Renal cortex interstitium (tissue), 11 donors: Measurements from ENCODE around the gene FUZ. TPM values are rescaled to one million over a fixed set of nuclear protein-coding genes. Genes with fewer than 3 reads are reported as not detected.

Experiments used
- DNase-seq, 11 donors: peaks; one replicate each; pipeline ENCODE4 v3.0.0-alpha.2; 2013; ENCODE audit warnings: low read depth in 9 of 11, low spot score in 4 of 11; ENCODE audit errors: extremely low read depth in 1 of 11
- polyA plus RNA-seq, 3 donors: library from polyadenylated mRNA; unstranded; fragments of 120-200 nt; gene quantifications; one replicate each; pipeline ENCODE4 v1.2.1, GENCODE V29; 2013; ENCODE audit not compliant: insufficient read length in 3 of 3

FUZ gene
- polyA plus RNA-seq, 3 donors = 35.6 to 42.1 (median 38.4) TPM

DNA sequence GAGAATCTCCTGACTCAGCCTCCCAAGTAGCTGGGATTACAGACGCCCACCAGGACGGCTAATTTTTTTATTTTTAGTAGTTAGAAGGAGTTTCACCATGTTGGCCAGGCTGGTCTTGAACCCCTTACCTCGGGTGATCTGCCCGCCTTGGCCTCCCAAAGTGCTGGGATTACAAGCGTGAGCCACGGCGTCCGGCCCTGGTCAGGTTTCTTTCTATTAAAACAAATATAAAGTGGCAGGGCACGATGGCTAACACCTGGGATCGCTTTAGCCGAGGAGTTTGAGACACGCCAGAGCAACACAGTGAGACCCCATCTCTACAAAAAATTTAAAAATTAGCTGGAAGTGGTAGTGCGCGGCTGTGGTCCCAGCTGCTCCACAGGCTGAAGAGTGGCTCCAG is 3.5 kb upstream of the FUZ start:
- no peak for DNase-seq

DNA sequence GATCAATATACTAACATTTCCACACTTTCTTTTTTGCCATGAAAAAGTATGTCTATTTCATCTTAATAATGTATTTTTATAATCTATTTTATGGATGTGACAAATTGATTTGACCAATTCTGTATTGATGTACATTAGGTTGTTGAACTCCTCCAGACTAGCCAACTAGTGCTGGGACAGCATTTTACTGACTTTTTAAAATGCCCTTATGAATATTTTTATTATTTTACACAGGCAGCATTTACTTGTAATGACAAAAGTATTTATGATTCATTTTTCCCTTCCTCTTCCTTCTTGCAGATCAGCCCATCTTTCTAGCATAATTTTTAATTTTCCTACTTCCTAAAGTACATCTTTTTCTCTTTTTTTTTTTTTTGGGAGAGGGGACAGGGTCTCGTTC is 918 bp upstream of the FUZ start:
- DNase-seq = no peak

DNA sequence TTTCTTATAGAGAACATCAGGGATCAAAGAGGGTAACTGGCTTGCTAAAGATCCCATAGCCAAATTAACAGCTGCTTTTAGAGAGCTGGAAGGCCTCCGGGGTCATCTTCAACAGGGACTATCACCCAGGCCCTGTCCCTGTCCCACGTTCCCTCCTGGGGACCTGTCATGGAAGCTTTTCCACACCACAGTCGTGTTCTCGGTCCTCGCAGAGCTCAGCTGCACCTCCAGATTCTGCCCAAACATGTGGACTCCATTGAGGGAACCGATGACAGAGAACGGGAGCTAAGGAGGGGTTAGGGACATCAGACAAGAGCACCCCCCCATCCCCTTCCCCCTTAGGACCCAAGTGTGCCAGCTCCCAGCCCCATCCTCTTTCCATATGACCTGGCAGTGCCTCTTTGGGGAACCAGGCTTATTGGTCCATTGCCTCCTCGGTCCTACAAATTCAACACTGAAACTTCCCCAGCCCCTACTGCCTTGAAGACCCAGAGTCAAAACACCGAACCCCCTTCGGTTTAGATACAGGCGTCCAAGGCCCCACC is 568 bp downstream of the FUZ start:
- DNase-seq = no peak

GRCh38 chr19:49811328-49811727 is 1.8 kb downstream of the FUZ start:
- no peak for DNase-seq

- DNase-seq = no peak
Measured at GRCh38 chr19:49809941-49810389, 3.1 kb downstream of the FUZ start.

GRCh38 chr19:49809160-49809940 is 3.7 kb downstream of the FUZ start:
- no peak for DNase-seq

DNA sequence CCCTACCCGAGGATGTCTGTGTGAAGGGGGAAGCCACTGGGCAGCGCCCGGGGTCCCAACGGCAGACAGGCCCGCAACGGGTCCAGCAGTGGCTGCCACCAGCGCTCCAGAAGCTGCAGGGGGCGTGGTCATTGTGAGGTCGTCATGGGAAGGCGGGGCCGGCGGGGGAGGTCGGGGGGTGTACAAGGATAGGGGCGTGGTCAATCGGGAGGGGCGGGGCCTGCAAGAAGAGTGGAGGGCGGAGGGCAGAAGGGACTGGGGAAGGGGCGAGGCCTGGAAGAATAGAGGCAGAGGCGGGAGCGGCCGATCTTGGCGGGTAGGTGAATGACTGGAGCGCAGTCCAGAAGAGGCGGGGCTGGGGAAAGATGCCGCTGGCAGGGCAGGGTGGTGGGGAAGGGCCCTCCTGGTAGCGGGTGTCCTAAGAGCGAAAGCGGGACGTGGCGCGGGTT is 4.4 kb downstream of the FUZ start:
- peak in 10 of 11 donors; percentile 72 to 91 (median 86) for DNase-seq

DNA sequence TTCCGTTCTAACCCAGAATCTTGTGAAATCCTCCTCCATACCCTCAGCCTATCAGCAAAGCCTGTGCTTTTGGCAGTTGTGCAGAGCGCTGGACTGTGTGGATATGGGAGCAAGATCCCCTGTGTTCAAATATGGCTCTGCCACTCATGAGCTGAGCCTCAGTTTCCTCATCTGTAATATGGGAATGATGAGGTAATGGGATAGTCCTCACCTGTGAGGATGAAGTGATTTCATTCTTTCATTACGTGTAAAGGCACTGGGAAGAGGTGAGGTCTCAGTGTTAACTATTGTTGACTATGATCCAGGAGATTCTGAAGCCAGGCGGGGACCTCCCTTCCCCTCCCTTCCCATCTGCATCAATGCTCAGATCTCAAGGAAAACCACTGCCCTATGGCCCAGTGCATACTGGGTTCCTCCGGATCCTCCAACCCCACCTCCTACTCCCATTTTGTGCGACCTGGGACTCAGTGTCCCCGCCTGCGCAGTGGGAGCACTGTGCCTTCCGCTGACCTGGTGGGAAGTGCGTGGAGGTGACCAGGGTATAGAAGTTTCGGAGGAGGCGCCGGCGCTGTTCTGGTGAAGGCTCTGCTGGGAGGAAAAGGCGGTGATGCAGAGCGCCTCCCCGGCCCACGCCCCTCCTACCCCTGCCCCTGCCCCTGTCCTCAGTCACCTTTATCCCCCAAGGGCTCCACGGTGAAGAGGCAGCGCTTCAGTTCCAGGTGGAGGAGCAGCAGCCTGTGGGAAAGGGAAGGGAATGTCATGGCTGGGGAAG is 5.0 kb downstream of the FUZ start:
- no peak for DNase-seq

DNA sequence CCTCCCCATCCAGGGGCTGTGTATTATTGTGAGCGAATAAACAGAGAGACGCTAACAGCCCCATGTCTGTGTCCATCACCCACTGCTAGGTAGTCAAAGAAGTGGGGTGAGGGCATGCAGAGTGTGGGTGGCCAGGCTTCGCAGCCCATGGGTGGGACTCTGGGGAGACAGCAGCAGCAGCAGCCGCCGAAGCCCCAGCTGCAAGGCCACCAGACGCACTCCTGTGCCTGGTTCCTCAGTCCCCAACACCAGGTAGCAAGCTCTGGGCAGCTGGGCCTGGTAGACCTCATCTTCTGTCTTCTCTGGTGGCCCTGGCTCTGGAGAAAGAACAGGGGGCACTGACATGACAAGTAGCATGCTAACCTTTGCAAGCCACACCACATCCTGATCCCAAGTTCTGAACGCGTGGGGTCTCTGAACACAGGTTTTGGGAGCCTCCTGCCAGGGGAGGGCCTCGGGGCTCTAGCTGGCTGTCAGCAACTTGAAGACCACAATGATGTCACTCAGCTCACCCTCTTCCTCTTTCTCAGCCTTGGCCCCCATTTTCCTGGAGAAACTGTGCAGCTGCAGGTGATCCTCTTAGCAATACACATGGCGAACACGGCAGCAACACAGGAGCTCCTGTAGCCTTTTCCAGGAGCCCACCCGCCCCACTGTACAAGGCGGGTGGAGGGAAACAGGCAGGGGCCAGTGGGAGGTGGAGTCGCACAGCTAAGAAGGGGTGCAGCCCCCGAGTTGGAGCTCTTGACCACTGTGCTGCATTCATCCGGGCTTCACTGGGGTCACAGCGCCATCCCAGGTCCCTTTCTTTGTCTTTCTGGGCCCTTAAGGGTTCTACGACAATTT is 5.8 kb downstream of the FUZ start:
- no peak for DNase-seq

- no peak for DNase-seq
Measured at GRCh38 chr19:49806620-49806959, 6.5 kb downstream of the FUZ start.

DNA sequence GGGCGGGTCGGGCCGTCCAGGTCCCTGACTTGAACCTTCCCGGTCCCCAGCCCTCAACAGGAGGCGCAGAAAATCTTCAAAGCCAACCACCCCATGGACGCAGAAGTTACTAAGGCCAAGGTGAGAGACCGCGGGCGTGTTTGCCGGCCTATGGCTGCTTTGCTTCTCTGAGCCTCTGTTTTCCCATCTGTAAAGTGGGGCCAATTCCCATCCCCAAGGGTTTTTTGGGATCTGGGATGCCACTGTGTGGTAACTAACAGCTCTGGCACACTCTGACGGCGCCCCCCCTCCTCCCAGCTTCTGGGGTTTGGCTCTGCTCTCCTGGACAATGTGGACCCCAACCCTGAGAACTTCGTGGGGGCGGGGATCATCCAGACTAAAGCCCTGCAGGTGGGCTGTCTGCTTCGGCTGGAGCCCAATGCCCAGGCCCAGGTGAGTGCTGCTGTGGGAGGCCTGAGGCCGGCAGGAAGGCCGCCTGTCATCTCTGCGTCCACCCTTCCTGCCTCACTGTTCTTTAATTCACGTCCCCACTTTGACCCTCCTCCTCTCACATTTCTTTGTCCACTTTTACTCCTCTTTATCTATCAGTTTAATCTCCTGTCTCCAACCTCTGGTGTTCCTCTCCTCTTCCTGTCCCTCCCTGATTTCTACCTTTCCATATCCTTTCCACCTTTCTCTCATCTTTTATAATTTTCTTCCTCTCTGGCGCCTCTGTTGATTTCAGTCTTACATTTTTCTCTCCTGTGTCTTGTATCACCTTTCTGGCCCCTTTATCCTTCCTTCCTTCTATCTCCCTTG is 7.1 kb downstream of the FUZ start:
- DNase-seq = no peak

- no peak for DNase-seq
Measured at GRCh38 chr19:49803529-49803856, 9.6 kb downstream of the FUZ start.

DNA sequence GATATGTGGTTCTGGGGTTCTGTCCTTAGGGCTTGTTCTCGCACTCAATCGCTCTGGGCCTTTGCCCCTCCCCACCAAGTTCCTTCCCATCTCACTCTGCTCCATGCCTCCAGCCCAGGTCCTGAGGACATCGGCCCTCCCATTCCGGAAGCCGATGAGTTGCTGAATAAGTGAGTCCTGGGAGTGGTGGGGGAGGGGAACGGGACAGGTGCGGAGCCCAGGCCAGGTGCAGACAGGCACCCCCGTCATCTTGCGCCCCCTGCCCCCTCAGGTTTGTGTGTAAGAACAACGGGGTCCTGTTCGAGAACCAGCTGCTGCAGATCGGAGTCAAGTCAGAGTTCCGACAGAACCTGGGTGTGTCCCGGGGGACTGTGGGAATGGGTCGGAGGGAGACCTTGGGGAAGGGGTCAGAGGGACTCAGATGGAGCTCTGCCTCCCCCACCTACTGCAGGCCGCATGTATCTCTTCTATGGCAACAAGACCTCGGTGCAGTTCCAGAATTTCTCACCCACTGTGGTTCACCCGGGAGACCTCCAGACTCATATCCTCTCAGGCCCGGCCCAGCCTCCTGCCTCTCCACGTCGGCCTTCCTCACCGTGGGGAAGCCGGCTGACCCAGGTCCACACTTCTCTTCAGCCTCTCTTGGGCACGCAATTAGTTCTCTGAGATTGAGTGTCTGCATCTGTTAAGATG is 10.1 kb downstream of the FUZ start:
- no peak for DNase-seq

DNA sequence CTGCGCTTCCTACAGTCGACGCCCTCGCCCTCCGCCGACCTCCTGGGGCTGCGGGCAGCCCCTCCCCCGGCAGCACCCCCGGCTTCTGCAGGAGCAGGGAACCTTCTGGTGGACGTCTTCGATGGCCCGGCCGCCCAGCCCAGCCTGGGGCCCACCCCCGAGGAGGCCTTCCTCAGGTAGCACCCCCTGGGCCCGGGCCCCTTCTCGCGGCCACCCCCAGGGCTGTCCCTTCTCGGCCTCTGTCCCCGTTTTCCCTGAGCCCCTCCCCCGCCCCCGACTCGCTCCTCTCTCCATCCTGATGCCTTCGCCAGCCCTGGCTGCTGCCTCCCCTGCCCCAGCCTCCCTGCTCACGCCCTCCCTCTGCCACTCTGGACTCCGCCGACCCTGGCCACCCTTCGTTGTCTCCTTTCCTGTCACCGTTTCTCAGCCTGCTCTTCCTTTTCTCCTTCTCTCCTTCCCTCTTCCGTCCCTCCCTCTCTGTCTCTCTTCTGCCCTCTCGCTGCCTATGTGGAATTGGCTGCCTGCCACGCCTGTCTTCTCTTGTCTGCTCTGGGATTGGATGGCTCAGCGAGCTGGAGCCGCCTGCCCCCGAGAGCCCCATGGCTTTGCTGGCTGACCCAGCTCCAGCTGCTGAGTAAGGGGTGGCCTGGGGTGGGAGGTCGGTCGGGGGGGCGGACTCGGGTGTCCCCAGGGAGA is 11.0 kb downstream of the FUZ start:
- peak; percentile 66 to 91 (median 84) for DNase-seq

GRCh38 chr19:49801401-49801888 is 11.6 kb downstream of the FUZ start:
- no peak for DNase-seq

- DNase-seq = no peak
Measured at GRCh38 chr19:49800771-49801170, 12.3 kb downstream of the FUZ start.

DNA sequence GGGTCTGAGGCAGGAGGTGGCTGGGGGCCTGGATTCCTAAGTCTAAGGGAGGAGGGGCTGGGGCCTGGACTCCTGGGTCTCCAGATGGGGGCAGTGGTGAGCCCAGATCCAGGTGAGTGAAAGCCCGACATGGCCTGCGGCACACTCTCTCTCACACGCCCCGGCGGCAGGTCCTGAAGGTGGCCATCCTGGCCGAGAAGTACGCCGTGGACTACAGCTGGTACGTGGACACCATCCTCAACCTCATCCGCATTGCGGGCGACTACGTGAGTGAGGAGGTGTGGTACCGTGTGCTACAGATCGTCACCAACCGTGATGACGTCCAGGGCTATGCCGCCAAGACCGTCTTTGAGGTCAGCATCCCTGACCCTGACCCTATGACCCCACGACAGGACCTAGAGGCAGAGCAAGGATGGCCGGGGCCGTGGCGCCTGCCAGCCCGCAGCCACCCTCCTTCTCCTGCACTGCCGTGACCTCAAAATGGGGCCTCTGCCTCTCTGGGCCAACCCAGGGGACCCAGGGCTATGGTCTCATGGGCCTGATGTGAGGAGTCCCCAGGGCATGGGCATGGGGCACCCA is 13.2 kb downstream of the FUZ start:
- no peak for DNase-seq
